ENCODE results near the gene ZNF41.

DNA sequence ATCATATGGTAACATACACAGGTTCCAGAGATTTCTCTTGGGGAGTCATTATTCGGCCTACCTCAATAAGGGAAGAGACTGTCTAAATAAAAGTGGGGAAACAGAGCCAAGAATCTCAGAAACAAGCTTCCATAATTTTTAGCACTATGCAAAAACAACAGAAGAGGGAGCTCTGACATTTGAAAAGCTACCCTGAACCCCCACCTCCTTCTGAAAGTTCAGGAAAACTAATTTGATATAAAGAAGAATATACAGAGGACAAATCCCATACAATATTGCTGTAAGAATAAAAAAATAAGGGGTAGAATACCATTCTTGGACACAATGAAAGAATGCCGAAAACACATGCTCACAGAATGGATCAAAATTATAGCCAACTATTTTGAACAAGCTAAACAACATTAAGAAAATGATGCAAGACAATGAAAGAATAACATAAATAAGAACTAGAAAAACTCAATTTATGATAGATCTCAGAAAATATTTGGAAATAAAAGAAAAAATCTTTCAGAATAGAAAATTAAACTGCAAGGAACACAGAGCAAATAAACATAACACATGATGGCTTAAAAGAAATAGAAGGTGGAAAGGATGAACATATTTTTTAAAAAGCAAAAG, 14.4 kb upstream of the ZNF41 start:
- TF ChIP-seq, protein P1, sequence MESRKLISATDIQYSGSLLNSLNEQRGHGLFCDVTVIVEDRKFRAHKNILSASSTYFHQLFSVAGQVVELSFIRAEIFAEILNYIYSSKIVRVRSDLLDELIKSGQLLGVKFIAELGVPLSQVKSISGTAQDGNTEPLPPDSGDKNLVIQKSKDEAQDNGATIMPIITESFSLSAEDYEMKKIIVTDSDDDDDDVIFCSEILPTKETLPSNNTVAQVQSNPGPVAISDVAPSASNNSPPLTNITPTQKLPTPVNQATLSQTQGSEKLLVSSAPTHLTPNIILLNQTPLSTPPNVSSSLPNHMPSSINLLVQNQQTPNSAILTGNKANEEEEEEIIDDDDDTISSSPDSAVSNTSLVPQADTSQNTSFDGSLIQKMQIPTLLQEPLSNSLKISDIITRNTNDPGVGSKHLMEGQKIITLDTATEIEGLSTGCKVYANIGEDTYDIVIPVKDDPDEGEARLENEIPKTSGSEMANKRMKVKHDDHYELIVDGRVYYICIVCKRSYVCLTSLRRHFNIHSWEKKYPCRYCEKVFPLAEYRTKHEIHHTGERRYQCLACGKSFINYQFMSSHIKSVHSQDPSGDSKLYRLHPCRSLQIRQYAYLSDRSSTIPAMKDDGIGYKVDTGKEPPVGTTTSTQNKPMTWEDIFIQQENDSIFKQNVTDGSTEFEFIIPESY (IDR thresholded peaks at IDR 0.05; ENCODE audit: borderline replicate concordance, low read depth) = no peak
- TF ChIP-seq, protein P2, sequence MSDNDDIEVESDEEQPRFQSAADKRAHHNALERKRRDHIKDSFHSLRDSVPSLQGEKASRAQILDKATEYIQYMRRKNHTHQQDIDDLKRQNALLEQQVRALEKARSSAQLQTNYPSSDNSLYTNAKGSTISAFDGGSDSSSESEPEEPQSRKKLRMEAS (IDR thresholded peaks at IDR 0.05; ENCODE audit: low read depth) = no peak
- TF ChIP-seq, protein P3, sequence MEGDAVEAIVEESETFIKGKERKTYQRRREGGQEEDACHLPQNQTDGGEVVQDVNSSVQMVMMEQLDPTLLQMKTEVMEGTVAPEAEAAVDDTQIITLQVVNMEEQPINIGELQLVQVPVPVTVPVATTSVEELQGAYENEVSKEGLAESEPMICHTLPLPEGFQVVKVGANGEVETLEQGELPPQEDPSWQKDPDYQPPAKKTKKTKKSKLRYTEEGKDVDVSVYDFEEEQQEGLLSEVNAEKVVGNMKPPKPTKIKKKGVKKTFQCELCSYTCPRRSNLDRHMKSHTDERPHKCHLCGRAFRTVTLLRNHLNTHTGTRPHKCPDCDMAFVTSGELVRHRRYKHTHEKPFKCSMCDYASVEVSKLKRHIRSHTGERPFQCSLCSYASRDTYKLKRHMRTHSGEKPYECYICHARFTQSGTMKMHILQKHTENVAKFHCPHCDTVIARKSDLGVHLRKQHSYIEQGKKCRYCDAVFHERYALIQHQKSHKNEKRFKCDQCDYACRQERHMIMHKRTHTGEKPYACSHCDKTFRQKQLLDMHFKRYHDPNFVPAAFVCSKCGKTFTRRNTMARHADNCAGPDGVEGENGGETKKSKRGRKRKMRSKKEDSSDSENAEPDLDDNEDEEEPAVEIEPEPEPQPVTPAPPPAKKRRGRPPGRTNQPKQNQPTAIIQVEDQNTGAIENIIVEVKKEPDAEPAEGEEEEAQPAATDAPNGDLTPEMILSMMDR (IDR thresholded peaks at IDR 0.05) = peak; percentile 60
